Peyer's patch (tissue), 4 donors: ENCODE measurements around the gene BPI. TPM values are rescaled to one million over a fixed set of nuclear protein-coding genes. Genes with fewer than 3 reads are reported as not detected.
"Not testable (repeated sequence)": the region's sequence is repeated elsewhere in the genome, so short reads cannot be mapped to it uniquely, and the experiment has no call there.

Experiments used
- DNase-seq, 3 donors: peaks; one replicate each; pipeline ENCODE4 v3.0.0-alpha.2; 2017 to 2019
- H3K27ac ChIP-seq, 4 donors: fragments of 200-600 bp; sonication (generic); one replicate each; pipeline ENCODE4 v1.5.1; 2016 to 2019
- H3K27me3 ChIP-seq, 2 donors: fragments of 200-600 bp; sonication (generic); one replicate each; pipeline ENCODE4 v1.5.1; 2019
- H3K36me3 ChIP-seq, 3 donors: fragments of 200-600 bp; sonication (generic); one replicate each; pipeline ENCODE4 v1.5.1; 2016 to 2019
- H3K4me1 ChIP-seq, 4 donors: fragments of 200-600 bp; sonication (generic); one replicate each; pipeline ENCODE4 v1.5.1; 2016 to 2019
- H3K4me3 ChIP-seq, 4 donors: fragments of 200-600 bp; sonication (generic); 1 replicate in 3 of 4; 2 replicates in 1 of 4; pipeline ENCODE4 v1.5.1; 2016 to 2019; ENCODE audit warnings: mild to moderate bottlenecking in 1 of 4
- H3K9me3 ChIP-seq, 4 donors: fragments of 200-600 bp; sonication (generic); one replicate each; pipeline ENCODE4 v1.5.1; 2016 to 2019; ENCODE audit warnings: mild to moderate bottlenecking in 1 of 4
- CTCF ChIP-seq, 6 experiments: fragments of 450-650 bp in 4 of 6; fragments of 200-600 bp in 2 of 6; sonication (generic) in 1 of 6; IDR thresholded peaks; one replicate each; pipeline ENCODE4 v1.5.1; 2017 to 2019; ENCODE audit warnings: antibody characterized with exemption in 6 of 6, mild to moderate bottlenecking in 3 of 6, moderate library complexity in 1 of 6
- POLR2A ChIP-seq, 2 donors: fragments of 450-650 bp; IDR thresholded peaks; one replicate each; pipeline ENCODE4 v1.5.1; 2017; ENCODE audit warnings: antibody characterized with exemption in 2 of 2, mild to moderate bottlenecking in 2 of 2, moderate library complexity in 2 of 2
- total RNA-seq, 4 donors: library from RNA; depleted of rRNA; stranded (reverse); fragments of >200 nt; gene quantifications; one replicate each; pipeline ENCODE4 v1.1.0, GENCODE V29; 2016

The BPI gene
- not detected for total RNA-seq

- no peak for TF ChIP-seq CTCF (IDR thresholded peaks at IDR 0.05)
- H3K9me3 ChIP-seq = no peaks in the 10 kb centered on the region
- no peaks in the 10 kb centered on the region for H3K4me1 ChIP-seq
- no peak within 1 kb of the TSS for H3K27ac ChIP-seq
- H3K27me3 ChIP-seq = no peaks in the 10 kb centered on the region
- no peaks in the 10 kb centered on the region for H3K36me3 ChIP-seq
- H3K4me3 ChIP-seq = no peak within 1 kb of the TSS
- DNase-seq = no peak
Measured at GRCh38 chr20:38303908-38304379, at the start of gene BPI. Gene BPI (plus strand): TSS chr20:38304156. CDS start chr20:38304224, 68 bp downstream.

- not testable (repeated sequence) for DNase-seq, H3K27me3 ChIP-seq, H3K4me1 ChIP-seq, H3K36me3 ChIP-seq, H3K4me3 ChIP-seq, H3K9me3 ChIP-seq
- peak overlapping the region in 1 of 4 donors; percentile 44 for H3K27ac ChIP-seq
Measured at GRCh38 chr20:38254621-38255020, 49.3 kb upstream of the BPI start.

GRCh38 chr20:38255393-38255792 is 48.6 kb upstream of the BPI start:
- no peaks in the 10 kb centered on the region for H3K27me3 ChIP-seq
- H3K36me3 ChIP-seq = no peaks in the 10 kb centered on the region
- H3K9me3 ChIP-seq = no peaks in the 10 kb centered on the region
- no peaks in the 10 kb centered on the region for H3K4me1 ChIP-seq
- H3K4me3 ChIP-seq = no peak overlapping the region
- DNase-seq = no peak
- no peak for TF ChIP-seq POLR2A (IDR thresholded peaks at IDR 0.05)
- no peak for TF ChIP-seq CTCF (IDR thresholded peaks at IDR 0.05)
- peak overlapping the region in 2 of 4 donors; percentile 44 to 52 for H3K27ac ChIP-seq

- TF ChIP-seq CTCF (IDR thresholded peaks at IDR 0.05) = no peak
- no peak for TF ChIP-seq POLR2A (IDR thresholded peaks at IDR 0.05)
- no peaks in the 10 kb centered on the region for H3K27me3 ChIP-seq
- peak overlapping the region in 1 of 4 donors; percentile 44 for H3K27ac ChIP-seq
- no peaks in the 10 kb centered on the region for H3K36me3 ChIP-seq
- H3K9me3 ChIP-seq = no peaks in the 10 kb centered on the region
- no peak for DNase-seq
- no peaks in the 10 kb centered on the region for H3K4me1 ChIP-seq
- H3K4me3 ChIP-seq = no peak overlapping the region
Measured at GRCh38 chr20:38256021-38256420, 47.9 kb upstream of the BPI start.

GRCh38 chr20:38256966-38257365 is 47.0 kb upstream of the BPI start:
- Histone ChIP-seq H3K4me3 (no peak overlapping the region), H3K9me3 (no peaks in the 10 kb centered on the region), H3K36me3 (no peaks in the 10 kb centered on the region), H3K27ac (peak overlapping the region in 1 of 4 donors; percentile 8), H3K27me3 (no peaks in the 10 kb centered on the region), H3K4me1 (no peaks in the 10 kb centered on the region)
- TF ChIP-seq POLR2A (IDR thresholded peaks at IDR 0.05) (no peak), CTCF (IDR thresholded peaks at IDR 0.05) (no peak)
- peak in 1 of 3 donors; percentile 7 for DNase-seq

GRCh38 chr20:38258545-38259215 is 45.3 kb upstream of the BPI start:
- Histone ChIP-seq H3K4me3 (no peak overlapping the region), H3K27me3 (no peaks in the 10 kb centered on the region), H3K9me3 (no peaks in the 10 kb centered on the region), H3K36me3 (no peaks in the 10 kb centered on the region), H3K27ac (peak overlapping the region in 1 of 4 donors; percentile 78), H3K4me1 (no peaks in the 10 kb centered on the region)
- peak in 1 of 3 donors; percentile 13 for DNase-seq
- TF ChIP-seq POLR2A (IDR thresholded peaks at IDR 0.05) (no peak), CTCF (IDR thresholded peaks at IDR 0.05) (no peak)
